ENCODE measurements around the gene DMXL1. TPM values are rescaled to one million over a fixed set of nuclear protein-coding genes. Genes with fewer than 3 reads are reported as not detected.

DMXL1 gene
- total RNA-seq, 1 experiment from 2014 or later: 29.2 TPM

- Histone ChIP-seq H3K27me3 (ENCODE audit: control insufficient read depth, insufficient read depth, low read length) (no peaks in the 10 kb centered on the region), H3K36me3 (ENCODE audit: control insufficient read depth, insufficient read depth, low read length) (no peaks in the 10 kb centered on the region), H3K27ac (ENCODE audit: low read length) (no peak overlapping the region), H3K4me3 (ENCODE audit: low read depth in 2 of 2, low read length in 2 of 2) (no peak overlapping the region), H3K9me3 (ENCODE audit: control insufficient read depth, insufficient read depth, low read depth, low read length) (no peaks in the 10 kb centered on the region), H3K4me1 (ENCODE audit: control insufficient read depth, insufficient read depth, low read length) (peaks cover 8% of the 10 kb centered on the region; the same call in 1 of the 2 replicates)
- POLR2A ChIA-PET: interaction anchor here (0.6 kb wide), 1 partner anchor 46 kb away, joined by 3 read pairs; no protein-coding TSS in a partner anchor
- in situ Hi-C loops (cut with HindIII; ENCODE audit: low pct_unique_long_range_greater_than_20kb, low sequenced_read_pairs) (no loop called here), intact Hi-C loops (cut with micrococcal nuclease; ENCODE audit: unreplicated experiment) (no loop called here)
- TF ChIP-seq POLR2AphosphoS5 (IDR thresholded peaks at IDR 0.05; ENCODE audit: low read depth, low read length) (no peak), CTCF (IDR thresholded peaks at IDR 0.05) (no peak), TCF7L2 (IDR thresholded peaks at IDR 0.05; ENCODE audit: low read depth, low read length) (no peak), REST (IDR thresholded peaks at IDR 0.05; ENCODE audit: insufficient read depth in 1 of 2, low read depth in 2 of 2, low read length in 1 of 2) (no peak), SIN3A (IDR thresholded peaks at IDR 0.05; ENCODE audit: borderline replicate concordance, insufficient read depth, low read depth, low read length) (no peak)
- CTCF ChIA-PET: interaction anchor here (0.7 kb wide), 1 partner anchor 45 kb away, joined by 3 read pairs; no protein-coding TSS in a partner anchor
- BruUV-seq (replicated peaks): no TSS peak
- DNase-seq (ENCODE audit: low read depth, low spot score) (no peak), ATAC-seq (no peak)
Measured at GRCh38 chr5:119290161-119290569, 219.3 kb downstream of the DMXL1 start.

DNA sequence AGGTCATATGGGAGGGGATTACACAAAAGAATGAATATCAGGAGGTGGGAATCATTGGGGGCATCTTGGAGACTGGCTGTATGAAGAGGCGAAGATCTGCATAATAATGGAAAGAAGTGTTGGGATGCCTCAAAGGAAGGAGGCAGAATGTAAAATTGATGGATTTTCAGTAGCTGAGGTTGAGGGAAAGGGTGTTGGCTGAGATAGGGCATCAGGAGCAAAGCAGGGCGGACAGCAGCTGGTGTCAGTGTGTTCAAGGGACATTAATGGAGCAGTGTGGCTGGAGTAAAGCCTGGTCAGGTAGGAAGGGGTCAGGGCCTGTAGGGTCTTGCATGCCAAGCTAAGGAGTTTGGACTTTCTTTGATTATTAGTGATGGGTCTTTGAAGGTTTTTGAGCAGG is 219.7 kb downstream of the DMXL1 start:
- no peak for DNase-seq (ENCODE audit: low read depth, low spot score)
- Histone ChIP-seq H3K4me3 (ENCODE audit: low read depth in 2 of 2, low read length in 2 of 2) (no peak overlapping the region), H3K36me3 (ENCODE audit: control insufficient read depth, insufficient read depth, low read length) (no peaks in the 10 kb centered on the region), H3K27me3 (ENCODE audit: control insufficient read depth, insufficient read depth, low read length) (no peaks in the 10 kb centered on the region), H3K27ac (ENCODE audit: low read length) (no peak overlapping the region), H3K9me3 (ENCODE audit: control insufficient read depth, insufficient read depth, low read depth, low read length) (no peaks in the 10 kb centered on the region), H3K4me1 (ENCODE audit: control insufficient read depth, insufficient read depth, low read length) (0 out of 2 replicates have a peak, but pooled peaks cover 8% of the 10 kb centered on the region)
- ATAC-seq: no peak
- TF ChIP-seq TCF7L2 (IDR thresholded peaks at IDR 0.05; ENCODE audit: low read depth, low read length): no peak
- TF ChIP-seq POLR2AphosphoS5 (IDR thresholded peaks at IDR 0.05; ENCODE audit: low read depth, low read length): no peak
- in situ Hi-C loops (cut with HindIII; ENCODE audit: low pct_unique_long_range_greater_than_20kb, low sequenced_read_pairs) (no loop called here), intact Hi-C loops (cut with micrococcal nuclease; ENCODE audit: unreplicated experiment) (no loop called here)
- BruUV-seq (replicated peaks): no TSS peak
- CTCF ChIA-PET: interaction anchor here (0.7 kb wide), 1 partner anchor 45 kb away, joined by 3 read pairs; no protein-coding TSS in a partner anchor
- POLR2A ChIA-PET: interaction anchor here (0.6 kb wide), 1 partner anchor 47 kb away, joined by 3 read pairs; no protein-coding TSS in a partner anchor

GRCh38 chr5:119291056-119291455 is 220.2 kb downstream of the DMXL1 start:
- in situ Hi-C loops (cut with HindIII; ENCODE audit: low pct_unique_long_range_greater_than_20kb, low sequenced_read_pairs): no loop called here
- CTCF ChIA-PET: no interaction called here
- ATAC-seq (no peak), DNase-seq (ENCODE audit: low read depth, low spot score) (no peak)
- Histone ChIP-seq H3K27ac (ENCODE audit: low read length) (no peak overlapping the region), H3K9me3 (ENCODE audit: control insufficient read depth, insufficient read depth, low read depth, low read length) (no peaks in the 10 kb centered on the region), H3K4me3 (ENCODE audit: low read depth in 2 of 2, low read length in 2 of 2) (no peak overlapping the region), H3K4me1 (ENCODE audit: control insufficient read depth, insufficient read depth, low read length) (0 out of 2 replicates have a peak, but pooled peaks cover 8% of the 10 kb centered on the region), H3K27me3 (ENCODE audit: control insufficient read depth, insufficient read depth, low read length) (no peaks in the 10 kb centered on the region), H3K36me3 (ENCODE audit: control insufficient read depth, insufficient read depth, low read length) (no peaks in the 10 kb centered on the region)
- POLR2A ChIA-PET: no interaction called here
- TF ChIP-seq REST (IDR thresholded peaks at IDR 0.05; ENCODE audit: insufficient read depth in 1 of 2, low read depth in 2 of 2, low read length in 1 of 2) (no peak), POLR2AphosphoS5 (IDR thresholded peaks at IDR 0.05; ENCODE audit: low read depth, low read length) (no peak), CTCF (IDR thresholded peaks at IDR 0.05) (no peak), SIN3A (IDR thresholded peaks at IDR 0.05; ENCODE audit: borderline replicate concordance, insufficient read depth, low read depth, low read length) (no peak), TCF7L2 (IDR thresholded peaks at IDR 0.05; ENCODE audit: low read depth, low read length) (no peak)
- no TSS peak for BruUV-seq (replicated peaks)
- intact Hi-C loops (cut with micrococcal nuclease; ENCODE audit: unreplicated experiment): no loop called here

Data from Panc1 (cell line).